GM12875 (cell line): ENCODE results near the gene DACT3.
A peak's percentile ranks its signal among the peaks of the same experiment; 100 is the strongest.

Source experiments
- H3K4me3 ChIP-seq: one replicate; pipeline ENCODE4 v1.5.1; 2011; ENCODE audit warnings: low read depth, low read length, control low read depth
- CTCF ChIP-seq: IDR thresholded peaks from 2 replicates; pipeline ENCODE4 v1.5.1; 2011; ENCODE audit warnings: low read depth, mild to moderate bottlenecking, control low read depth, inconsistent platforms, low read length, moderate library complexity, borderline replicate concordance; ENCODE audit not compliant: insufficient read depth

DACT3 gene

GRCh38 chr19:46601318-46602224 is 59.4 kb downstream of the DACT3 start, which contains the start of gene CALM3:
TSS of gene CALM3 (plus strand) at chr19:46601330. CDS start at chr19:46601435, 105 bp downstream.
- no peak for TF ChIP-seq CTCF
- peak within 1 kb of the TSS; percentile 97 for H3K4me3 ChIP-seq

GRCh38 chr19:46600384-46601317 is 60.3 kb downstream of the DACT3 start:
- TF ChIP-seq CTCF: no peak
- peak overlapping the region; percentile 97 for H3K4me3 ChIP-seq

- no peak for TF ChIP-seq CTCF
- H3K4me3 ChIP-seq: peak overlapping the region; percentile 97
Observed at GRCh38 chr19:46599716-46600373, 61.1 kb downstream of the DACT3 start.

GRCh38 chr19:46598372-46598917 is 62.5 kb downstream of the DACT3 start:
- TF ChIP-seq CTCF: no peak
- no peak overlapping the region for H3K4me3 ChIP-seq
